ENCODE data around the gene KCNC3.

GRCh38 chr19:50362030-50362412 is 32.8 kb upstream of the KCNC3 start:
- TF ChIP-seq EZH2phosphoT487 (IDR thresholded peaks at IDR 0.05; ENCODE audit: low read depth, severe bottlenecking, unreplicated experiment) (no peak), CTCF (IDR thresholded peaks at IDR 0.05; ENCODE audit: poor library complexity) (no peak)
